Measurements from ENCODE around the gene SIGLEC11. TPM values are rescaled to one million over a fixed set of nuclear protein-coding genes. Genes with fewer than 3 reads are reported as not detected.

Gene SIGLEC11
- polyA plus RNA-seq, 10 donors = 0.51 to 1.2 (median 0.80) TPM

DNA sequence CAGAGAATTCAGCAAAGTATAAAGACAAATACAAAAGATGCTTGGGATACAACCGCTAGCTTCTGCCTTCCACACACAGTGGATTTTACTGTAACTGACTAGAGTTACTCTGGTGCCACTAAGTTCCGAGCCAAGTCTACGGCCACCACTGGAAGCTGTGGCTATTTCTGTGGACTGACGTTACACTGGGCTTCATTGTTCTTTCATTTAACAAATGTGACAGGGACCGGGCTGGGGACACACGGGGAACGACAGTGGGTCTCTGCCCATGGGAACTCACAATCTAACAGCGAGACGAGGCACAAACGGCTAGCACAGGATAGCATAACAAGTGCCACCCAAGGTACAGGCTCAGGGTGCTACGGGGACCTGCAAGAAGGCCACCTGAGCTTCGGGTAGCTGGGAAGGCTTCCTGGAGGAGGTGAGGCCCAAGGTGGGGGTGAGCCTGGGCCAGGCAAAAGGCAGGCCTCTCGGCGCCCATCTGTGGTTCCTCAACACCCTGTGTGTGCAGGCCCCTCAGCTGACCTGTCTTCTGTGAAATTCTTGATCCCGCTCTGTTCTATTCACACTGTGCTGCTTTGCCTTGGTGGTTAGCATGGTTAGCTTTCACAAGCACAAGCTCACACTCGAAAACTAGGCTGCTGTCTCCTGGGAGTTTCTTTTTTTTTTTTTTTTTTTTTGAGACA lies 54.0 kb downstream of the SIGLEC11 start:
- DNase-seq = no peak

DNA sequence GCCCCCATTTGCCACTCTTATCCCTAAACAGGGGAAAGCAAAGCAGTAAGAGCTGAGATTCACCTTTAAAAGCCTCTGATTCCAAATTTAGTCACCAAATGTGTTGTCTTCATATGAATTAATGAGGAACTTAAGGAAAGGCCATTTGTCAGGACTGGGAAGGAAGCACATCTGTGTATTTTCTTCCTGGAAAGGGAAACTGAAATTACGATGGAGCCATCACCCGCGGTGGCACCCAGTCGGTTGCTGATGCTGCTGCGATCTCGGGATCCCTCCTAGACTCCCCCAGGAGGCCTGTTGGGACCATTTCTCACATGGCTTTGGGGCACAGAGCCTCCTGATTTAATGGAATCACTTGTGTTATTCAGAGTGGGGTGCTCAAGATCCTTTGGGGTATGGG lies 56.8 kb downstream of the SIGLEC11 start:
- DNase-seq = no peak

Other genes starting within 250 kb of the SIGLEC11 start
- gene TSKS, start 197.9 kb downstream of the SIGLEC11 start, polyA plus RNA-seq (ENCODE audit: insufficient read length in 10 of 10) = 1 to 10 TPM in 2 of 10 donors, under 1 TPM in 8; 0.39 to 1.2 (median 0.81) TPM
- 10 to 100 TPM; 47.9 to 61.1 (median 54.5) TPM for gene AP2A1, start 194.2 kb downstream of the SIGLEC11 start, polyA plus RNA-seq (ENCODE audit: insufficient read length in 10 of 10)
- 10 to 100 TPM; 13.3 to 21.5 (median 16.0) TPM for gene FUZ, start 147.9 kb downstream of the SIGLEC11 start, polyA plus RNA-seq (ENCODE audit: insufficient read length in 10 of 10)
- gene MED25, start 142.9 kb downstream of the SIGLEC11 start, polyA plus RNA-seq (ENCODE audit: insufficient read length in 10 of 10) = 10 to 100 TPM; 22.4 to 33.5 (median 29.0) TPM
- gene PTOV1, start 110.0 kb downstream of the SIGLEC11 start, polyA plus RNA-seq (ENCODE audit: insufficient read length in 10 of 10) = 100 to 1,000 TPM; 162 to 212 (median 191) TPM
- 10 to 100 TPM; 17.2 to 41.4 (median 26.2) TPM for gene PNKP, start 93.6 kb downstream of the SIGLEC11 start, polyA plus RNA-seq (ENCODE audit: insufficient read length in 10 of 10)
- 10 to 100 TPM; 27.4 to 39.4 (median 32.2) TPM for gene AKT1S1, start 83.8 kb downstream of the SIGLEC11 start, polyA plus RNA-seq (ENCODE audit: insufficient read length in 10 of 10)
- gene TBC1D17, start 83.5 kb downstream of the SIGLEC11 start, polyA plus RNA-seq (ENCODE audit: insufficient read length in 10 of 10) = 10 to 100 TPM; 28.2 to 39.9 (median 31.9) TPM
- gene IL4I1, start 64.3 kb downstream of the SIGLEC11 start, polyA plus RNA-seq (ENCODE audit: insufficient read length in 10 of 10) = 1 to 10 TPM in 3 of 10 donors, under 1 TPM in 7; 0.46 to 1.2 (median 0.81) TPM
- gene ATF5, start 32.0 kb downstream of the SIGLEC11 start, polyA plus RNA-seq (ENCODE audit: insufficient read length in 10 of 10) = 10 to 100 TPM; 14.5 to 30.1 (median 23.7) TPM
- 10 to 100 TPM; 39.3 to 61.8 (median 47.7) TPM for gene NUP62, start 31.7 kb downstream of the SIGLEC11 start, polyA plus RNA-seq (ENCODE audit: insufficient read length in 10 of 10)
- 10 to 100 TPM; 15.1 to 23.0 (median 19.6) TPM for gene VRK3, start 64.2 kb upstream of the SIGLEC11 start, polyA plus RNA-seq (ENCODE audit: insufficient read length in 10 of 10)
- 1 to 10 TPM; 6.2 to 9.0 (median 7.5) TPM for gene ZNF473, start 64.8 kb upstream of the SIGLEC11 start, polyA plus RNA-seq (ENCODE audit: insufficient read length in 10 of 10)
- gene IZUMO2, start 202.1 kb upstream of the SIGLEC11 start, polyA plus RNA-seq (ENCODE audit: insufficient read length in 10 of 10) = not detected
- 10 to 100 TPM; 20.0 to 42.5 (median 33.8) TPM for gene MYH14, start 242.4 kb upstream of the SIGLEC11 start, polyA plus RNA-seq (ENCODE audit: insufficient read length in 10 of 10)

All from muscle of back (tissue), 11 donors.